HG02759 (cell line): ENCODE results near the gene CHMP5.
"Not testable (repeated sequence)": the region's sequence is repeated elsewhere in the genome, so short reads cannot be mapped to it uniquely, and the experiment has no call there.

Experiments used
- ATAC-seq: cut with Tn5 transposase; IDR thresholded peaks from one replicate; pipeline ENCODE4 v1.9.1; 2021; ENCODE audit warnings: mild to moderate bottlenecking, moderate library complexity; ENCODE audit not compliant: unreplicated experiment

CHMP5 gene

GRCh38 chr9:33310748-33311147 lies 45.9 kb downstream of the CHMP5 start:
- ATAC-seq = no peak

- no peak for ATAC-seq
Measured at GRCh38 chr9:33311953-33312352, 47.1 kb downstream of the CHMP5 start.

- ATAC-seq = no peak
Measured at GRCh38 chr9:33315371-33315770, 50.5 kb downstream of the CHMP5 start.

GRCh38 chr9:33317136-33317535 lies 52.3 kb downstream of the CHMP5 start:
- ATAC-seq = not testable (repeated sequence)

- no peak for ATAC-seq
Measured at GRCh38 chr9:33318225-33318624, 53.4 kb downstream of the CHMP5 start.

- no peak for ATAC-seq
Measured at GRCh38 chr9:33318781-33319180, 53.9 kb downstream of the CHMP5 start.

GRCh38 chr9:33320230-33320567 lies 55.4 kb downstream of the CHMP5 start:
- no peak for ATAC-seq

GRCh38 chr9:33320568-33321261 lies 55.9 kb downstream of the CHMP5 start:
- no peak for ATAC-seq

GRCh38 chr9:33329117-33329563 lies 64.3 kb downstream of the CHMP5 start:
- ATAC-seq = no peak

- no peak for ATAC-seq
Measured at GRCh38 chr9:33329979-33330378, 65.1 kb downstream of the CHMP5 start.

GRCh38 chr9:33331377-33331891 lies 66.6 kb downstream of the CHMP5 start:
- no peak for ATAC-seq
